Thyroid gland (tissue), 4 donors: ENCODE data around the gene SCN11A.

Experiments used
- CTCF ChIP-seq, 6 experiments: fragments of 200-600 bp in 3 of 6; fragments of 450-650 bp in 3 of 6; sonication (generic) in 3 of 6; IDR thresholded peaks; one replicate each; pipeline ENCODE4 v1.5.1; 2016 to 2019; ENCODE audit warnings: antibody characterized with exemption in 6 of 6, mild to moderate bottlenecking in 2 of 6, inconsistent platforms in 1 of 6, moderate library complexity in 1 of 6
- POLR2A ChIP-seq, 2 donors: fragments of 450-650 bp; IDR thresholded peaks; one replicate each; pipeline ENCODE4 v1.6.1; 2017; ENCODE audit warnings: antibody characterized with exemption in 2 of 2, mild to moderate bottlenecking in 2 of 2, moderate library complexity in 1 of 2

DNA sequence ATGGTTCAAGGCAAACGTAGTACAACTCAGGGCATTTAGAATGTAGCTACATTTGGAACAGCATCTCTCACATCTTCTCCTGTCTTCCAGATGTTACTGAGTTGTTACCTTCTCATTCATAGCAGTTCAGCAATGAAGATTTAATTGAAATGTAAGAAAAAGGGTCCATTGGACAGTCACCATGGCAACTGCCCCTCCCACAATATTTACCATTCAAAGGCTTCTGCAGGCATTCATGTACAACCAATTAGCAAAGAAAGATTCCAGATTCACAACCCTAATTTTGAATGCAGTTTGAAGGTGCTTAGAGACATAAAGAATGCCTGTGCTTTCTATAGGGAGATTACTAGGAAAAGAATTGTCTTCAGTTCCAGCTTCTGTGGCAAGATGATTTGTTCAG is 22.2 kb downstream of the SCN11A start:
- TF ChIP-seq CTCF (IDR thresholded peaks at IDR 0.05) (no peak), POLR2A (IDR thresholded peaks at IDR 0.05) (no peak)
